GM19023 (cell line): ENCODE data around the gene HDAC7.

Experiments
- ATAC-seq: cut with Tn5 transposase; IDR thresholded peaks from one replicate; pipeline ENCODE4 v1.9.1; 2021; ENCODE audit warnings: mild to moderate bottlenecking, moderate library complexity; ENCODE audit not compliant: unreplicated experiment

Gene HDAC7

DNA sequence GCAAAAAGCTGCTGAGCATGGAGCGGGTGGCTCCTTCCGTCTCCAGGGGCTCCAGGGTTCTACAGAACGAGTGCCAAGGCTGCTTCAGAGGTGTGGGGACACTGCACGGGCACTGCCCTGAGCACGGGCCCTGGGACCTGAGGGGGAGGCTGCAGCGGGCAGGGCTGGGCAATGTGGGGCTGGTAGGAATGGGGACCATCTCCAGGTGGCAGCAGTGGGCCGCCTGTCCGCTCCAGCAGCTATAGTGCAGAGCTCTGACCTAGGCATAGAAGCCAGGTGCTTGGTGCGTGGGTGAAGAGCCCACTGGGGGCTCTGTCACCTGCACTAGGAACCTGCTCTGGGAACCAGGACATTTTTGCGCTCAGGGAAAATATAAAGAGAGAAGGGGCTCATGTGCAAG, 22.3 kb downstream of the HDAC7 start:
- ATAC-seq, result no peak

DNA sequence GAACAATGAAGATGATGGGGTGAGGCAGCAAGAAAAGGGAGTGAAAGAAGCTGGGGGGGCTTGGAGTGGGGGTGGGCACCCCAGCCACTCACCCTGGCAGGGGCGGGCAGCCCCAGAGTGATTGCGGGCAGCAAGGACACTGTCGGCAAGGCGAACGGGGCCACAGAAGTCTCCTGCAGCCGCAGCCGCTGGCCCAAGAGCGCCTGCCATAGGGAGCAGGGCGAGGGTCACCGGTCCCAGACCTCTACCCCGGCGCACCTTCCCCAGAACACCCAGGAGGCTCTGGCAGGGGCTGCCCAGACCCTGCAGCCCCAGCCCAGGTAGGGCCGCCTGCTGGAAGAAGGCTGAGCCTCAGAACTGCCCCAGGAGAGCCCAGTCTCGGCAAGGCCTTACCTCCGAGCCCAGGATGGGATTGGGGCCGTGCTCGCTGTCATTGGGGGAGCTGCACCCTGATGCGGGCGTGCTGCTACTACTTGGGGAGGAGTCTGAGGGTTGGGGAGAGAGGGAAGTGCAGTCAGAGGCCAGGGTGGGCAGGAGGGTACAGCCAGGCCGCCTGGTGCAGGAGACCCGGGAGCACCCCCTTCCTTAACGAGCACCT, 23.8 kb downstream of the HDAC7 start:
- no peak for ATAC-seq

DNA sequence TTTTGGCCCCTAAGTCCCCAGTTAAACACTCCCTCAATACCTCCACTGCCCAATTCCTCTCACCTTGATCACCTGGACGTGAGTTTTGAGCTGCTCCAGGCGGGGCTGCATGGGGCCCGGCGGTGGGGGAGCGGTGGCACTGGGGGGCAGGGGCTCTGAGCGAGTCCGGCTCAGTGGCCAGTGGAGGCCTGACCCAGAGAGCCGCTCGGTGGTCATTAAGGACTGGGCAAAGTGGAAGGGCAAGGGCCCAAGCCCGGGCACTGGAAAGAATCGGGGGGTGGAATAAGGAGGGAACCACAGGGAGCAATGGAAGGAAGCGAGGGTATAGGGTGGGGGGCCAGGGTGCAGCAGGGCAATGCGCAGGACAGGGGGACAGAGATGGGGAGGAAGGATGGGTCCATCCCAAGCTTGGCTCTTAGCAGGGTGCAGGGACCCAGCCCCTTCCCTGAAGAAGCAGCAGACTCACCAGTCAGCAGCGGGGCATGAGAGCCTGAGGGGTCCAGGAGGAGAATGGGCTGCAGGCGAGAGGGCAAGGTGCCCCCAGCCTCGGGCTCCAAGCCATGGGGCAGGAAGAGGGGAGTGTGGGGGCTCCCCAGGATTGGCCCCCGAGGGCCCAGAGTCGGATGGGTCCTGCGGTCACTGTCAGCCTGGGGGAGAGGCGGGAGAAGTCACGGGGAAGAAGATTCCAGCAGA, 24.4 kb downstream of the HDAC7 start:
- ATAC-seq, result no peak

DNA sequence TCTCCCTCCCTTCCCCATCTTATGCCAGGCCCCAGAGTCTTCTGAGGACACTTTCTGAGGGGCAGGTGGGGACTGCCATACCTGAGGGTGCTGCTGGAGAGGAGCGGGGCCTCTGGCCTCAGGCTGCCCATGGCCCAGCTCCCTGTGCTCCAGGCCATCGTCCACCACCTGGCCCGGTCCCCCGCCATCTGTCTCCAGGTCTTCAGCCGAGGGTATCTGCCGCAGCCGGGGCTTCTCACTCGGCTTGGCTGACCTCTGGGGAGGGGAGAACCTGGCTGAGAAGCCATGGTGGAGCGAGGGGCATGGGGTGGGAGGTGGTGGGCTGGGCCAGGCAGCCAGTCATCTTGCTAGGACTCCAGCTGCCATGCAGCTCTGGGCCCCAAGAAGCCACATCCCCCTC, 25.0 kb downstream of the HDAC7 start:
- no peak for ATAC-seq

DNA sequence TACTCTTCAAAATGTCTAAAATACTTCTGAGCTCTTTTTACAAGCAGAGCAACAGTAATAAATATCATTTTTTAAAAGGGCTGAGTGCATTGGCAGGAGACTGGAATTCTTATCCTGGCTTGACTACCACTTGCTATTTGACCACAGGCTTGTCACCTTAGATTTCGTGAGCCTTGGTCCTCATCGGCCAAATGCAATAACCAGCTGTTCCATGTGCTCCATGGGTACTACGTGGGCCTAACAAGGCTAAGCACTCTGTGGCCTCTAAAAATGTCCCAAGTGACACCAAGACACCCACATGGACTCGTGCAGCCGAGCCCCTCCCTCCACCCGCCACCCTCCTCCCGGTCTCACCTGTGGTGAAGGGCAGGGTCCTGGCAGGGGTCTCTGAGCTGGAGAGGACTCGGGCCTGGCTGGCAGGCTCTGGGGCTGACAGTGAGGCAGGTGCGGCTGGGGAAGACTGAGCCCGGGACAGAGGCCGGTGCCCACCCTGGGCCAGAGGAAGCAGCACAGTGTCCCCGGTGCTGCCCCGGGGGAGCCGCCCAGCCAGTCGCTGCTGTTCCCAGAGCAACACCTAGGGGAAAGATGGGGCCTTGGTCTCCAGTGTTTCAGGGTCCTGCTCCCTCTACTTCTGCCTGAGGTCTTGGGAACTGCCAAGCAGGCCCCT, 26.6 kb downstream of the HDAC7 start:
- no peak for ATAC-seq

DNA sequence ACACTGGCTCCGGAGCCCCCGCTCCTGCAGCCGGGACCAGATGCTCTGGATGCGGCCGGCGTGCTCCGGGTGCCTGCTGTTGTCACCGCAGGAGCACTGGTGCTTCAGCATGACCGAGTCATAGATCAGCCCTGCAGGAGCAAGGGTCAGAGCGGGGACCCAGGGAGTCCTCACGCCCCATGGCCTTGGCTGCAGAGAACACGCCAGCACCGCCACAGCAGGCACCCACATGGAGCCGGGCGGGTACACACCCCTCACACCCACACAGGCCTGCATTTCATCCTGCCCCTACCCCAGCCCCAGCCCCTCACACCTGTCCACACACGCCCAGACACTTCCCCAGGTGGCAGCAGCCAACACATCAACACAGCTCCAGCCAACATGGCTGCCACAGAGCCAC, 27.8 kb downstream of the HDAC7 start:
- no peak for ATAC-seq

DNA sequence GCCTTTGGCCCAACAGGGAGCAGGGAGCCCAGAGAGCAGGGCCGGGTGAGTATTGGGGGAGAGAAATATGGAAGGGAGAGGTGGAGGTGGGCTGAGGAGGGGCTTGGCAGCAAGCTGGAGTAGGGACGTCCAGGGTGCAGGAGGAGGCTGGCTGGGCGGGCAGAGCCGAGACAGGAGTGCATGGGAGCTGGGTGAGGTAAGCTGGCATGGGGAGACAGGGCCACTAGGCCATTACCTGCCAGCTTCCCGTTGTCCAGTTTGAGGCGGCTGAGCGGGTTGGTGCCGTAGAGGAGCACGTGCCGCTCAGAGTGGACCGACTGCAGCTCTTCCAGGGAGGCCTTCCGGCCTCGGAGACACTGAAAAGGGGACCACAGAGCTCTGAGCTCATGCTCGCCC, 28.4 kb downstream of the HDAC7 start:
- no peak for ATAC-seq

DNA sequence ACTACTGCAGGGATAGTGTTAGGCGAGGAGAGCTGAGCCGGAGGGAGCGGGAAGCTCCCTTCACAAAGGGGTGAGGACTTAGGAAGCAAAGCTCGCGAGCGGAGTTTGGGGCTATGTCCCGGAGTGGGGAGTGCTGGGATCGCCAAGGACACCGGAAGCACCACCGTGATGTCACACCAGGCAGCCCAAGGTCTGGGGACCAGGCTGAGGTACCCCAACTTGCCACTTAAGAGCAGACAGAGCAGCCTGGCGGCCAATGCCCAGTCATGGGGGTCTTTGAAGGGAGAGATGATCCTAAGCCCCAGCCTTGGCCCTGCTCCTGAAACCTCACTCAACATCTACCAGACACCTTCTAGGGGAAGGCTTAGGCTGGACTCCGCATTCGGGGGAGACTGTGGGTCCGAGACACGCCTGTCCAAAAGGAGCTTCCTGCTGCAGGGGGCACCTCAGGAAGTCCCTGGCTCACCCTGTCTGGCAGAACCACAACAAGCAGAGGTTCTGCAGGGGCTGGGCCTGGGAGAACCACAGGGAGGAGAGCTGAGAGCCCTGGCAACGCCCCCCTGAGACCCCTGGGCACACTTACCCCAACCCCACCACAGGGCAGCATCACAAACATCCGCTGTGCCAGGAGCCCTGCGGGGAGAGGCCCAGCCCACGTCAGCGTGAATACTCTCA, 28.9 kb downstream of the HDAC7 start:
- ATAC-seq, result no peak

DNA sequence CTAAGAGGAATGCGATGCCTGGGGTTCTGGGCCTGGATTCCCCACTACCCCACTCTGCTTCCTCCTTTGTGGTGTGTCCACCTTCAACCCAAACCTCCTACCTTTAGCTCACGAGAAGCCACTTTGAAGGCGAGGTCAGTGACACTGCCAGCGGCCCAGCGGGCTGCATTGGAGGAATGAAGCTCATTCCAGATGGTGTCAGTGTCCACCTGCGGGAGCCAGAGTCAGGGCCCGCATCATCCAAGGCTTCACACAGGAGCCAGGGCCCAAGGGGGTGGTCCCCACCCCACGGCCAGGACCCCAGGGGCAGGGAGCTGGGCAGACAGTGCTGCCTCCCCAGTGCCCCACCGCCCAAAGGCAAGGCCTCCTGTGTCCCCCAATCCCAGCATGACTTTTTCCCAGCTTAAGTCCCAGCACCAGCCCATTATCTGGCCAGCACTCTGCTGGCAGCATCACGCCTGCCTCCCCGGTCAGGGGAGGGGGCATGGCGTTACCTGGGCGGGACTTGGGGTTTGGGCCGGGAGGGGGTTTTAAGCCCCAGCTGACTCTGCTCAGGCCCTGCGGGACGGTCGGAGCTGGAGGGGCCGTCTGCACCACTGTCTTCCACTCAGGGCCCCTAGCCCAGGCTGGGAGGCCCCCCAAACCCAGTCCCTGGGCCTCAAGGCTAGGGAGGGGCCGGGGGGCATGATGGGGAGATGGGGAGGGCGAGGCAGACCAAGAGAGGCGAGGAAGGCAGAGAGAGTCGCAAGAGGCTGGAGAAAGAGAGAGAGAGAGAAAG, 29.8 kb downstream of the HDAC7 start:
- ATAC-seq, result no peak

DNA sequence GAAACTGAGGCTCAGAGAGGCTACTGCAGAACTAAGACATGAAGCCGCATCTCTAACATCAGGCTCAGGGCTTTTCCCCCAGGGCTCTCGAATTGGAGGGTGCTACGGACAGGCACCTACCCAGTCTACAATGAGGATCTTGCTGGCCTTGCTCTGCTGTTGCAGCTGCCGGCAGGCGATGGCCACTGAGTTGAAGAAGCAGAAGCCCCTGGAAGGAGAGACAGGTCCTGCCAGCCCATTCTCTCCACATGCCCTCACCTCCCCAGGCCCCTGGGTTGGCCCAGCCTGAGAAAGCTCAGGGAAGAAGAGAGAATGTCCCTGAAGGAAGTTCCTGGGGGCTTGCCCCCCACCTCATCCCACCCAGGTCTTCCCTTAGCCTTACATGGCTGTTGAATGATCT, 30.6 kb downstream of the HDAC7 start:
- ATAC-seq, result no peak

DNA sequence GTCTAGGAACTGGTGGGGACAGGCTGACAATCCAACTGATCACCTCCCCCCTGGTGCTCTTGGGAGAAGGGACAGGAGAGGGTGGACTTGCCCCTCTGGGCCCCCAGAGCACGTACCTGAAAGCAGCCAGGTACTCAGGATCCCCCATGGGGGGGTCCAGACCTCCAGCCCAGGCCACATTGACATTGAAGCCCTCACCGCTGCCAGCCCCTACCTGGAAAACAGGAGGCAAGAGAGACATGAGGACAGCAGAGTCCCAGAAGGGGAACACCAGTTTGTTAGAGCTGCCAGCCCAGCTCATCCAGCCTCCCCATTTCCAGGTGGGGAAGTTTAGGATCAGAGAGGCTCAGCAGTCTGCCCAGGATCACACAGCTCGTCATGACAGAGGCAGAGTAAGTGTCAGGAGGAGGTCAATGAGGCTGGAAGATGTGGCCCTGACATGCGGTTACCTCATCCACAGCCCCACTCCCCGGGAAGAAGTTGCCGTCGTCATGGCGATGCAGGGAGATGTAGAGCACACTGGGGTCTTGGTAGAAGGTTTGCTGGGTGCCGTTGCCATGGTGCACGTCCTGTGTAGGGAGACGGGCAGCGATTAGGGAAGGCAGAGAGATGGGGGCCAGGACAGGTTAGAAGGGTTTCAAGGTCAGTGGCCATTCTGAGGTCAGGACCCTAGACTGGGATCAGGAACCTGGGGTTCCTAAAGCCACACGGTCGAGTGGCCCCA, 31.9 kb downstream of the HDAC7 start:
- no peak for ATAC-seq

DNA sequence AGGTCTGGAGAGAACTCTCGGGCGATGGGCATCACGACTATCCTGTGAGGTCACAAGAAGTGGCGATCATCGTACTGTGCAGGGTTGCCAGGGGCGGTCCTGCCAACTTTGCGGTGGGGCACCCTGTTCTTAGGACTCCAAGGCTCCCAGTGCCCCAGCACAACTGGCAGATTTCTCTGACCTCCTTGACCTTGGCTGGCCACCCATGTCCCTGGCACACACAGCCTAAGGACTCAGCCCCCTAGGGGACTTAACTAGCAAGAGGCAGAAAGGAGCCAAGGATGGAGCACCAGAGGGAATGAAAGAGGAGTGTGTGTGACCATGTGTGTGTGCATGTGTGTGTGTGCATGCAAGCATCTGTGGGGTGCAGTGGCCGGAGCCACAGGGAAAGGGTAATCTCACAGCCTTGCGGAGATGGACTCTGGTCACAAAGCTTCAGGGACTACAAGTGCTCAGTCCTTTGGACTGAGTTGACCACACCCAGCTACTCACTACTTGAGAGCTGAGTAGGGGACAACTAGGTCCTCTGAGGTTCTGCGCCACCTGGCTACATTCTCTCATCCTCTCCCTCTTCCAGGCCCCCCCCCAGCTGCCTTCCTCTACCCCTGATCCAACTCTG, 32.9 kb downstream of the HDAC7 start:
- no peak for ATAC-seq

DNA sequence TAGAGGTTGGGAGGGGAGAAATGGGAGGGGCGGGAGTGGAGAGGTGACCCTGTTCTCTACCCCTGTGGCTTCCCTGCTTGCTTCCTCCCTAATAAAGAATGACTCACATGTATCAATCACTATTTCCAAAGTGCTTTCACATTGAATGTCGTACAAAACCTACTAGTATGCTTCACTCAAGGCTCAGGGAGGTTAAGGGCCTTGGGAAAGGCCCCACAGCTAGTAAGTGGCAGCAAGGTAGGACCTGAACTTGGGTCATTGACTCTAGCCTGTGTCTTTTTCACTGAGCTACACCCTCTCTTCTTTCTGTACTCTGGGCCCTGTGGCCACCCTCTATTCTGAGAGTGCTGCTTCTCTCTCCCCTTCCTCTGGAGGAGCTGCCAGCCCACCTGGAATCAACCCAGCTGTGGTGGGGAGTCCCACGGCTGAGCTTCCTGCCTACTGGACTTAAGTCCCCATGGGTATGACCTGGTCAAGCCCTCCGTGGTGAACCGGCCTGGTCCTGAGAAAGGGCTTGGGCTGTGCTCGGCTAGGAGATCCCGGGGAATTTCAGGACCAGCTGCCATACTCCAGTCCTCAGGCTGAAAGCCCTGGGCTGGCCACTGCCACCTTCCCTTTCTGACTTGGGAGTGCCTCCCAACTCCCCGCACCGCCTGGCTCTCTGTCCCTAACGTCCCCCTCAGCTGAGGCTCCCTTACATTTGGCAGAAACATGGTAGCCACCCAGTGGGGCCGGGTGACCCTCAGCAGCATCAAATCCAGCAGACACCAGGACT, 33.6 kb downstream of the HDAC7 start:
- ATAC-seq, result no peak

DNA sequence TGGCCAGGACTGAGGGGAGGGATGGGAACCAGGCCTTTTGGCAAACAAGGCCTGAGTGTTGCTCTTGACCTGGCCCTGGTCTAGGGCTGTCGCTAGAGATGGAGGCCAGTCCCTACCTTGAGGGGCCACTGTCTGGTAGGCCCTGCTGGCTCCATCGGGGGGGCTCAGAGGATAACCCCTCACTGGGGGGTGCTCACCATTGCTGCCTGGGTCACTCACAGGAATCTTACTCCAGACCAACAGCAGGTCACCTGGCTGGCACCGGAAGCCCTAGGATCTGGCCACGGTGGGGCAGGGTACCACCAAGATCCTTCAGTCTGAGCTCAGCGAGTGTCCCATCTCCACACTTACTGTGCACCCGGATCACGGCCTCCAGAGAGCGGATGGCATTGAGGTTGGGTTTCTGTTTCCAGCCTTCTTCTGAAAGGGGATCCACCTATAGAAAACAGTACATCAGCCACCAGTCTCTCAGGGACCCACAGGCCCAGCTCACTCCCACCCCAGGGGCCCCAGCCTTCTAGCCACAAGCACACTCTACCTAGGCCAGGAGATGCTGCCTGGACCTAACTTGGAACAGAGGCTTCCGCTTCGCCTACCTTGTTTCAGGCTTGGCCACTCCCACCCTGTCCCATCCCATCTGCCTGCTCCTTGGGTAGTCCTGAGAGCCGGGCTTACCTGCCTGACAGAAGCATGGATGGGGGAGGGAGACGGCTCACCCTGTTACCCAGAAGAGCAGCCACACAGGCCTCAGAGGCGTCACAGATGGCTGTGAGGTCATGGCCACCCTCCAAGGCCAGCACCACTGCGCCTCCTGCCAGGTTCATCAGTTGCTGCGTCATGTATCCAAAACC, 34.4 kb downstream of the HDAC7 start:
- ATAC-seq, result no peak

DNA sequence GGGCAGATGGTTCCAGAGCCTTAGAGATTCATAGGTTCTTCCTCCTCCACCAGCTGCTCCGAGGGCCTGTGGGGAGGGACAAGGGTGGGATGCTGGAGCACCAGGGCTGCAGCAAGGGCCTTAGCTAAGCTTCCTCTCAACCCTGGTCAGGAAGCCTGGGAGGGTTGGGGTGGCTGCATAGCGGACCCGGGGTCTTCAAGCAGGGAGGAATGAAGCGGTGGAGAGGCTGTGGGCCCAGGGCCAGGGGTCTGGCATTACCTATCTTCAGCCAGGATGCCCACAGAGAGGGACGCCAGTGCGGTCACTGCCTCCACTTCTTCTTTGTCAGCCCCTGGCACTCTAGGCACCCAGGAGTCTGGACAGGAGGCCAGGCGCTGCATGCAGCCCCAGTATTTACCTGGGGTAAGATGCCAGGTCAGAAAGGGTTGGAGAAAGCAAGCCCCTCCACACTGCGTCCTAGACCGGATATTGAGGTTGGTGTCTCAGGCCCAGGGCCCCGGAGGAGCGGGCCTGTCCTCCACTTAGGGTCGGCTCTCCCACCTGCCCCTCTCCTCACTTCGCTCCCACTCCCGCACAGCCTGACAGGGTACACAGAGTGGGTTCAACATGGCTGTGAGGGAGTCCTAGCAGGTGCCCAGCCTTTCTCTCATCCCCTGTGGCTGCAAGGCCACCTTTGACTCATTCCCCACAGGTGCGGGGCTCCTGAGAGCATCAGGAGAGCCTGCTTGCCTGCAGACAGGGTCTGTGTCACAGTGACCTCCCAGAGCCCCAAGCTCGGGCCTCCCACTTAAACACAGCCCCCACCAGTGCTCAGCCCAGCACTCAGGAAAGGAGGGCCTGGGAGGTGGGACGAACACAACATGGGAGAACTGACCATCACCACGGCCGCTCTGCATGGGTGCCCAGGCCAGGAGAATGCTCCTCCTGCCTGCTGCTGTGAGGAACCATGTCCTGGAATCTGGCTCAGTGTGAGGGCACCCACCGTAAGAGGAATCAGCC, 35.6 kb downstream of the HDAC7 start:
- no peak for ATAC-seq

DNA sequence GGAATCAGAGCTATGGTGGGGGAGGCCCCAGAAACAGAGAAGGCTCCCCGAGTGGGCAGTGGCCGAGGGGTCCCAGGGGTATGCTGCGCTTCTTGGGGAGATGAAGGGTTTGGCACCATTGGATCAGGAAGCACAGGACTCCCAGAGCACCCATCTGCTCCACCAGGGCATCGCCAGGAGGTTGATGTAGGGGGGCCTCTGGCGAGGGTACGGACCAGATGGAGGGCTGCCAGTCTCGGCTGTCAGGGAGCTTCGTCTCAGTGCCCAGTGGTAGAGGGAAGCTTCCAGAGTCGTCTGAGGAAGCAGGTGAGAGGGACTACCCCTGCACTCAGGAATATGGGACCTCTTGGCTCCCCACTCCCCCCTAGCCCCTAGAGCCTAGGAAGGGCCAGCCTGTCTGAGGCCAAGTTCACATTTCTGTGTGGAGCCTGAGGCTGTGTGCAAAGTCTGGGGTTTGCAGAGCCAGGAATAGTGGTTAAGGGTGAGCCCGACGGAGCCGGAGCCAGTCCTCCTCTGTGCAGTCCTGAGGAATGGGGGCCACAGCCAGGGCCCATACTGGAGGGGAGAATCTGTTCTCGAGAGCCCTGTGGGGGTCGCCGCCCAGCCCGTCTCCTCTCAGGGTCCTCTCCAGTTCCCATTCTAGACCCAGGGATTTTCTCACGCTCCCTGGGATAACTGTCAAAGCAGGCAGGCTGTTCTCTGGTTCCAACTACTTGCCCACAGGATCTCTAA, 36.5 kb downstream of the HDAC7 start:
- ATAC-seq, result no peak

DNA sequence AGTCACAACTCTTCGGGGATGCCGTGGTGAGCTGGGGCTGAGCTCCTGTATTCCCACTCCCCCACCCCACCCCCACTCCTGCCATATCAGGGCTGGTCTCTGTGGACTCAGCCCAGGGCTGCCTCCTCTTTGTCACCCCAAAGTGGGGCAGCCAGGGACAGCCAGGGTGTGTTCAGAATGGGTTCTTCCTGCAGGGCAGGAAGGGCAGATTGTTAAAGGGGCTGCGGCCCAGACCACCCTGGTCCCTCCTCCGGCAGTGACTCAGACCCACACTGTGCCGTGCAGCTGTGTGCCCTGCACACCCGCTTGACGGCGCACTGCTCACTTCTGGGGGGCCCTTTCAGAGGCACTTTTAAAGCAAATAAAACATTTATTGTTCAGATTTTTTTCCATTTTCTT, 37.3 kb downstream of the HDAC7 start:
- ATAC-seq, result no peak
